GM12801 (cell line): Measurements from ENCODE around the gene GTF3A.

Experiments
- CTCF ChIP-seq: IDR thresholded peaks from one replicate; pipeline ENCODE4 v1.5.1; 2011; ENCODE audit warnings: control low read depth; ENCODE audit not compliant: insufficient read length; ENCODE audit errors: extremely low read depth

The GTF3A gene

DNA sequence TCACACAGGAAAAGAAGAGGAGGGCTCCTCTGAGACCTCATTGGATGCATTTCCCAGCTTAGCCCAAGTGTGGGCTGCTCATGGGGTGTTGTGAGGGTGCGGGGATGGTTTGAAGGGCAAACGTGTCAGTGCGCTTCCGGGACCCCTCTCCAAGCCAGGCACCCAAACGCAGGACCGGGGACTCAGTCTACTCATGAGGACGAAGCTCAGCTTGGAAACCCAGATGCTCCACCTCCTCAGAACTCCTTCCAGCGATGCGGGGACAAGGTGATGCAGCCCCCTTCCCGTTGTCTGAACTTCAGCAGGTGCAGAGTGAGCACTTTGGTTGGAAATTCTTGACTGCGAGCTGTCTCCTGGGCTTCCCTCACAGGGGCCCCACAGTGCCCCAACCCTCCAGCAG lies 59.0 kb downstream of the GTF3A start:
- TF ChIP-seq CTCF: no peak
